Gastroesophageal sphincter (tissue), 4 donors: ENCODE data around the gene TSC22D3. TPM values are rescaled to one million over a fixed set of nuclear protein-coding genes. Genes with fewer than 3 reads are reported as not detected.

Experiments
- ATAC-seq: fragments of 150-250 bp; one replicate; pipeline ENCODE4 v1.9.1; 2016; ENCODE audit warnings: mild to moderate bottlenecking, moderate library complexity
- H3K27ac ChIP-seq, 4 donors: fragments of 200-600 bp; sonication (generic) in 3 of 4; 1 replicate in 3 of 4; 2 replicates in 1 of 4; pipeline ENCODE4 v1.5.1; 2016 to 2019
- H3K27me3 ChIP-seq: fragments of 200-600 bp; sonication (generic); one replicate; pipeline ENCODE4 v1.5.1; 2019
- H3K36me3 ChIP-seq, 2 donors: fragments of 200-600 bp; sonication (generic); one replicate each; pipeline ENCODE4 v1.5.1; 2019; ENCODE audit warnings: control low read depth in 1 of 2
- H3K4me1 ChIP-seq, 3 donors: fragments of 200-600 bp; sonication (generic); 1 replicate in 2 of 3; 2 replicates in 1 of 3; pipeline ENCODE4 v1.5.1; 2016 to 2019; ENCODE audit warnings: control low read depth in 2 of 3
- H3K4me3 ChIP-seq, 2 donors: fragments of 200-600 bp; sonication (generic); one replicate each; pipeline ENCODE4 v1.5.1; 2019; ENCODE audit warnings: mild to moderate bottlenecking in 1 of 2, moderate library complexity in 1 of 2
- H3K9me3 ChIP-seq, 3 donors: fragments of 200-600 bp; sonication (generic); one replicate each; pipeline ENCODE4 v1.5.1; 2017 to 2019; ENCODE audit warnings: control low read depth in 2 of 3
- EP300 ChIP-seq: sonication (generic); formaldehyde crosslinking; IDR thresholded peaks from one replicate; pipeline ENCODE4 v1.6.1; 2017; ENCODE audit warnings: antibody characterized with exemption, mild to moderate bottlenecking
- POLR2A ChIP-seq, 2 donors: fragments of 450-650 bp; IDR thresholded peaks; one replicate each; pipeline ENCODE4 v1.6.1; 2017; ENCODE audit warnings: antibody characterized with exemption in 2 of 2, mild to moderate bottlenecking in 2 of 2, moderate library complexity in 1 of 2
- POLR2AphosphoS5 ChIP-seq: sonication (generic); formaldehyde crosslinking; IDR thresholded peaks from one replicate; pipeline ENCODE4 v1.6.1; 2017; ENCODE audit warnings: antibody characterized with exemption
- WGBS, 2 donors: methylation state at CpG; one replicate each; pipeline ENCODE4 v1.1.5; 2018; ENCODE audit warnings: low coverage in 1 of 2; 5-methylcytosine and 5-hydroxymethylcytosine counted together
- total RNA-seq, 4 donors: library from RNA; depleted of rRNA; stranded (reverse); fragments of >200 nt; gene quantifications; one replicate each; pipeline ENCODE4 v1.1.0, GENCODE V29; 2016
- TF ChIP-seq, protein P1 (sequence below), 4 experiments: fragments of 200-600 bp in 2 of 4; fragments of 450-650 bp in 2 of 4; sonication (generic) in 1 of 4; IDR thresholded peaks; one replicate each; pipeline ENCODE4 v1.5.1; 2017 to 2019; ENCODE audit warnings: antibody characterized with exemption in 4 of 4, mild to moderate bottlenecking in 2 of 4, moderate library complexity in 2 of 4

TSC22D3 gene
- total RNA-seq, 4 donors from 2014 or later: 561 to 849 (median 691) TPM

DNA sequence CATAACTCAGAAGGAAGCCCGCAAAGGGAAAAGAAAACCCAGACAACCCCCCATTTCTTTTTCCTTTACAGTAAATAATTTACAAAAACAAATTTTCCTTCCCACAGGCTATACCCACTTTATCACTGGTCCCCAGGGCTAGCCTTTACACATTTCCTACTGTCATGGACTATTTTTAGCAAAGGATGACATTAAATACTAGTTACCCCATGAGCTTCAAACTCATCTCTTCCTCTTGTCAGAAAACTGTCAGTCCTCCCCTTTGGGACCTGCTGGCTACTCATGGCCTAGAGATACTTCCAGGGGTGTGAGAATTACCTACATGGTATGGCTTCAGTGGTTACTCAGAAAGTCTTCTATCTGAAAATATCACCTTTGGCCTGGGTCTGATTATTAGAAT is 11.9 kb downstream of the TSC22D3 start:
- peaks cover 0 to 21% (median 0%) of the 10 kb centered on the region in 3 donors for H3K4me1 ChIP-seq

DNA sequence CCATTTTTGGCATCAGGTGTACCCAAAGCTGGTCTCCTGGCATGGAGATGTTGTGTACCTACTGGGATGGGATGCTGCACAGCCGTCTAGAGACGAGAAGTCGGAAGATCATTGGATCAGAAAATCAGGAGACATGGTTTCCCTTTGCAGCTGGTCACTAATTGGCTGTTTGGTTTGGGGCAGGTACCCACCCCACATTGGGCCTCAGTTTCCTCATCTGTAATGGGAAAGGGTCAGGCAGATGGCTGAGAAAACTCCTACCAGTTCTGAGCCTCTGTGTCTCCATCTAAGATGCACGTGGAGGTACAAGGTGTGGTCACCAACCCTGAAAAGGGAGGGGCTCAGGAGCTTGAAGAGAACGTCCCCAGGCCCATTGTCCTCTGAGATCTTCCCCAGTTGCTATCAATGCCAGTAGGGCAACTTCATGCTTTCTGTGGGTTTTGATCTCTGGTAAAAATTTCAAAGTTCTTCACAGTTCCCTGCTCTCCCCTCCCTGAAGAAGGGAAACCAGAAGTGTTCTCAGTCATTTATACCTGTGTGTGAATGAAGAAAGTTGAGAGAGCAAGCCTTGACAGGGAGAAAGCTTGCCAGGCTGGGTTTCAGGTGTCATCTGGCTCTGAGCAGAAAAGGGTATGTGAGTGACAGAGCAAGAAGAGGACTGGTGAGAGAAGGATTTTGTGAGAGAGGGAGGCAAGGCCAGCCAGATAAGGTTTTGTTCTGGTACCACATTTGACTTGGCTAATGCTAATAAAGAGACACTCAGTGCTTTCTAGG is 15.1 kb downstream of the TSC22D3 start:
- H3K4me3 ChIP-seq: no peak overlapping the region
- H3K27me3 ChIP-seq: no peaks in the 10 kb centered on the region
- H3K9me3 ChIP-seq: no peaks in the 10 kb centered on the region
- ATAC-seq: no peak
- peaks cover 0 to 4% of the 10 kb centered on the region in 2 donors for H3K36me3 ChIP-seq
- no peak for TF ChIP-seq POLR2A (IDR thresholded peaks at IDR 0.05)
- TF ChIP-seq, protein P1, sequence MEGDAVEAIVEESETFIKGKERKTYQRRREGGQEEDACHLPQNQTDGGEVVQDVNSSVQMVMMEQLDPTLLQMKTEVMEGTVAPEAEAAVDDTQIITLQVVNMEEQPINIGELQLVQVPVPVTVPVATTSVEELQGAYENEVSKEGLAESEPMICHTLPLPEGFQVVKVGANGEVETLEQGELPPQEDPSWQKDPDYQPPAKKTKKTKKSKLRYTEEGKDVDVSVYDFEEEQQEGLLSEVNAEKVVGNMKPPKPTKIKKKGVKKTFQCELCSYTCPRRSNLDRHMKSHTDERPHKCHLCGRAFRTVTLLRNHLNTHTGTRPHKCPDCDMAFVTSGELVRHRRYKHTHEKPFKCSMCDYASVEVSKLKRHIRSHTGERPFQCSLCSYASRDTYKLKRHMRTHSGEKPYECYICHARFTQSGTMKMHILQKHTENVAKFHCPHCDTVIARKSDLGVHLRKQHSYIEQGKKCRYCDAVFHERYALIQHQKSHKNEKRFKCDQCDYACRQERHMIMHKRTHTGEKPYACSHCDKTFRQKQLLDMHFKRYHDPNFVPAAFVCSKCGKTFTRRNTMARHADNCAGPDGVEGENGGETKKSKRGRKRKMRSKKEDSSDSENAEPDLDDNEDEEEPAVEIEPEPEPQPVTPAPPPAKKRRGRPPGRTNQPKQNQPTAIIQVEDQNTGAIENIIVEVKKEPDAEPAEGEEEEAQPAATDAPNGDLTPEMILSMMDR (IDR thresholded peaks at IDR 0.05): no peak
- no peak for TF ChIP-seq POLR2AphosphoS5
- no peak for TF ChIP-seq EP300
- WGBS, 2 donors: 75 to 100% methylated on average over 1 to 2 of the region's 5 CpGs
- H3K27ac ChIP-seq: no peak overlapping the region
- H3K4me1 ChIP-seq: peaks cover 0 to 9% (median 0%) of the 10 kb centered on the region in 3 donors

More for the DNA sequence above, 11.9 kb downstream of the TSC22D3 start:
- Histone ChIP-seq H3K4me3 (no peak overlapping the region), H3K27me3 (no peaks in the 10 kb centered on the region), H3K9me3 (no peaks in the 10 kb centered on the region), H3K36me3 (peaks cover 0 to 4% of the 10 kb centered on the region in 2 donors), H3K27ac (no peak overlapping the region)
- 83 to 86% methylated on average over 1 of the region's 1 CpG for WGBS, 2 donors
- ATAC-seq: no peak
- TF ChIP-seq EP300 (no peak), POLR2A (IDR thresholded peaks at IDR 0.05) (no peak), POLR2AphosphoS5 (no peak)
- TF ChIP-seq, protein P1 (IDR thresholded peaks at IDR 0.05): no peak

DNA sequence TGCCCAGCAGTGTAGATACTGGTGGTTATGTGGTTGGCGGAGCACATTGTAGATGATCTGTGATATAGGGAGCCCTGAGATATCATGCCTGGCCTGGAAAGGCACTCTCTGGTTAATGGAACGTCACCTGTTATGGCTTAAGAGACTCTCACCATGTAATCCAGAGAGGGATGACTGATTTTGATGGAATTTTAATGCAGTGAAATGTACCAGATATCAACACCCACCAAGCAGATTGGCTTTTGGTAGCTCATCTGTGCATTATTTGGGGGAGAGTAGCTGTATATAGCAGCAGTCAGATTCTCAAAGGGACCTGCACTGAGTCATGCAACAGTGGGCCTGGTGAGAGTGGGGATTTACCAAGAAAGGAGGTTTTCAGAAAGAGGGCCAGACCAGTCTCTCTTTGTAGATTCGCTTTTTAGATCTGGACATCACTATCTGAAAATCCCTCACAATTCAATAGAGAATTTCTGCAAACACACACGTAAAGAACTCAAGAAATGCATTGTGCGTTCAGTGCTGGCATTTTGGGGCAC is 17.3 kb downstream of the TSC22D3 start:
- Histone ChIP-seq H3K4me1 (peaks cover 0 to 17% (median 0%) of the 10 kb centered on the region in 3 donors), H3K27me3 (no peaks in the 10 kb centered on the region), H3K4me3 (no peak overlapping the region), H3K9me3 (no peaks in the 10 kb centered on the region), H3K27ac (no peak overlapping the region), H3K36me3 (peaks cover 0 to 4% of the 10 kb centered on the region in 2 donors)
- 89 to 94% methylated on average over 2 to 3 of the region's 5 CpGs for WGBS, 2 donors
- no peak for ATAC-seq
- TF ChIP-seq EP300 (no peak), POLR2A (IDR thresholded peaks at IDR 0.05) (no peak), POLR2AphosphoS5 (no peak)
- TF ChIP-seq, protein P1 (IDR thresholded peaks at IDR 0.05): no peak

DNA sequence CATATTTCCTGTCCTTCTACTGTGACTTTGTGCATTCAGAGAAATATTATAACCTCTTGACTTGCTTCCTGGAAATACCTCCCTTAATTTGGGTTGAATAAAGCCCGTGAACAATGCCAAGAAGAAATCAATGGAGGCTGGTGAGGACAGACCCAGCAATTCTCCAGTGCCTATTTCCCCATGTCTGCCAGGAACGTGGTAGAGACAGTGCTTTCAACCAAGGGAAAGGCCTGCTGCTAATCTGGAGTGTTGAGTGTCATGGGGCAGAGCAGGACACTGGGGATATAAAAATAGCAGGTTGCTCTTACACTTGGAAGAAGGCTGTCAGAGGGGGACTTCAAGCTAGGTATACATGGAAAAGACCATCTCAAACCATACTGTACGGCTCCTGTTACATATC is 19.9 kb downstream of the TSC22D3 start:
- TF ChIP-seq POLR2AphosphoS5: no peak
- TF ChIP-seq, protein P1 (IDR thresholded peaks at IDR 0.05): no peak
- TF ChIP-seq POLR2A (IDR thresholded peaks at IDR 0.05): no peak
- no peak for TF ChIP-seq EP300
- no peaks in the 10 kb centered on the region for H3K27me3 ChIP-seq
- WGBS, 2 donors: 47 to 90% methylated on average over 1 to 3 of the region's 3 CpGs
- no peak for ATAC-seq
- H3K9me3 ChIP-seq: no peaks in the 10 kb centered on the region
- peaks cover 0 to 41% (median 2%) of the 10 kb centered on the region in 3 donors for H3K4me1 ChIP-seq
- H3K27ac ChIP-seq: peak overlapping the region in 3 of 4 donors; percentile 6 to 41 (median 17)
- no peaks in the 10 kb centered on the region for H3K36me3 ChIP-seq
- no peak overlapping the region for H3K4me3 ChIP-seq
